GM21576 (cell line): Measurements from ENCODE around the gene RNH1.

ENCODE experiments used
- ATAC-seq: cut with Tn5 transposase; IDR thresholded peaks from one replicate; pipeline ENCODE4 v1.9.1; 2021; ENCODE audit warnings: mild to moderate bottlenecking, moderate library complexity; ENCODE audit not compliant: unreplicated experiment

RNH1 gene

GRCh38 chr11:499201-500076 is 7.6 kb downstream of the RNH1 start:
- ATAC-seq, result no peak

- no peak for ATAC-seq
Measured at GRCh38 chr11:498297-499181, 8.5 kb downstream of the RNH1 start.

- no peak for ATAC-seq
Measured at GRCh38 chr11:497565-498296, 9.3 kb downstream of the RNH1 start.

- ATAC-seq, result no peak
Measured at GRCh38 chr11:496834-497564, 10.0 kb downstream of the RNH1 start.

GRCh38 chr11:495537-495931 is 11.5 kb downstream of the RNH1 start:
- ATAC-seq, result no peak

- no peak for ATAC-seq
Measured at GRCh38 chr11:494761-495536, 12.1 kb downstream of the RNH1 start.

GRCh38 chr11:492427-493226 is 14.4 kb downstream of the RNH1 start:
- ATAC-seq, result no peak

GRCh38 chr11:491358-491757 is 15.7 kb downstream of the RNH1 start:
- ATAC-seq, result no peak

GRCh38 chr11:490930-491260 is 16.1 kb downstream of the RNH1 start:
- ATAC-seq, result no peak

GRCh38 chr11:490186-490929 is 16.7 kb downstream of the RNH1 start:
- no peak for ATAC-seq

GRCh38 chr11:489610-490185 is 17.3 kb downstream of the RNH1 start:
- ATAC-seq, result no peak

- ATAC-seq, result no peak
Measured at GRCh38 chr11:488992-489391, 18.1 kb downstream of the RNH1 start.

- ATAC-seq, result no peak
Measured at GRCh38 chr11:488579-488978, 18.5 kb downstream of the RNH1 start.

- ATAC-seq, result no peak
Measured at GRCh38 chr11:488062-488461, 19.0 kb downstream of the RNH1 start.

- no peak for ATAC-seq
Measured at GRCh38 chr11:487571-488021, 19.4 kb downstream of the RNH1 start.

GRCh38 chr11:486189-486588 is 20.9 kb downstream of the RNH1 start:
- no peak for ATAC-seq

- no peak for ATAC-seq
Measured at GRCh38 chr11:484616-485015, 22.4 kb downstream of the RNH1 start.

- no peak for ATAC-seq
Measured at GRCh38 chr11:479311-479710, 27.7 kb downstream of the RNH1 start.
